GM21390 (cell line): ENCODE results near the gene CSRNP2.
A peak's percentile ranks its signal among the peaks of the same experiment; 100 is the strongest.
"Not testable (repeated sequence)": the region's sequence is repeated elsewhere in the genome, so short reads cannot be mapped to it uniquely, and the experiment has no call there.

Source experiments
- ATAC-seq: cut with Tn5 transposase; IDR thresholded peaks from one replicate; pipeline ENCODE4 v1.9.1; 2021; ENCODE audit not compliant: unreplicated experiment

The CSRNP2 gene

GRCh38 chr12:51078866-51079265 is 4.5 kb downstream of the CSRNP2 start:
- not testable (repeated sequence) for ATAC-seq

DNA sequence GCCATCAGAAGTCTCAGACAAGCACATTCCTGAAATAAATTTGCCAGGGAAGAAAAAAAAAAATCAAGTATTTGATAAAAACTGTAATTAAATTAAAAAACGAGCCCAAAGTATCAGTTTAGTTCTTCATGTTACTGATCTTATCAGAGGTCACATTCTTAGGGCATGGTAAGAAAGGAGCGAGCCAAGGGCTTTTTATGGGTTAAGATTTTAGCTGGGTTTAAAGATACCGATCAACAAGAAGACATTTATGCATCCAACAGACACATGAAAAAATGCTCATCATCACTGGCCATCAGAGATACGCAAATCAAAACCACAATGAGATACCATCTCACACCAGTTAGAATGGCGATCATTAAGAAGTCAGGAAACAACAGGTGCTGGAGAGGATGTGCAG is 5.0 kb downstream of the CSRNP2 start:
- not testable (repeated sequence) for ATAC-seq

DNA sequence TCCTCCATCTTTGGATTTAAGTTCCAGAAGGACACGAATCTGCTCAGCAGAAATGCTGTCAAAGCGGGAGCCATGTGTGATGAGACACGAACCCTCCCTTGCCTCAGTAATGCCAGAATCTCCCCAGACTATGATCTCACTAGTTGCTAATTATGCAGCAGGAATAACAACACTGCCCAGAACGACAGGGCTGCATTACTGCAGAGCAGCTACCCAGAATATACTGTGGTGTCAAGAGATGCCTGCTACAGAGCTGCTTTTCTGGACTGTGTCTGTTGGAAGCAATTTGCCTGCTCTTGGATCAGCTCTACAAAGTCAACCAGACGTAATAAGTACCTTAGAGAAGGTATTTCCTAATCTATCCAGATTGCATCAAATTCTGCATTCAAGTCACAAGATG is 5.5 kb downstream of the CSRNP2 start:
- ATAC-seq, result no peak

DNA sequence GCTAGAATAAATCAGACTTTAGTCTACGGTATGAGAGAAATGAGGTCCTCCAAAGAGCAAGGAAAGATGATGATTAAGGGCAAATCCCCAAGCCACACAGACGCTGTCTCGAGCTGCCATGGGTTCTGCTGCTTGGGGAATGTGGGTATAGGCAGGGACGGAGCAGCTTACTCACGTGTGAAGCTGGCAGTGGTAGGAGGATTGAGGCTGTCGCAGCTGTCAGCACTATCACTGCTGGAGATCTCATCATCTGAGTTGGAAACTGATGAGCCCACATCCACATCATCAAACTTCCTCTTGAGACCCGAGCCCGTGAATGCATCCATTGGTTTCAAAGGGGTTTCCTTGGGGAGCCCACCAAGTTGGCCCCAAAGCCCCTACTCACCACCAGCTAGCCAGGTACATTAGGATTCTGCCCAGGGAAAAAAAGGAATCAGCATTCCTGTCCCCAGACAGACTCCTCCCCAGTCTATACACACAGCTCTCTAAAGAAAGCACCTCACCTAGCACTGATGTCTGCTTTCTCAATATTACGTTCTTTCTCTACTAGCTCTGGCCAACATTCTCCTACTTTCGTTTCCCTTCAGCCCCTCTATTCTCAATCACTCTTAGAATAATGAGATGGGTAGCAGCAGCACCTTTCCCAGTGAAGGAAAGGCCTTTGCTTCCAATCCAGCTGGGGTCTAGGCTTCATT is 7.0 kb downstream of the CSRNP2 start:
- no peak for ATAC-seq

DNA sequence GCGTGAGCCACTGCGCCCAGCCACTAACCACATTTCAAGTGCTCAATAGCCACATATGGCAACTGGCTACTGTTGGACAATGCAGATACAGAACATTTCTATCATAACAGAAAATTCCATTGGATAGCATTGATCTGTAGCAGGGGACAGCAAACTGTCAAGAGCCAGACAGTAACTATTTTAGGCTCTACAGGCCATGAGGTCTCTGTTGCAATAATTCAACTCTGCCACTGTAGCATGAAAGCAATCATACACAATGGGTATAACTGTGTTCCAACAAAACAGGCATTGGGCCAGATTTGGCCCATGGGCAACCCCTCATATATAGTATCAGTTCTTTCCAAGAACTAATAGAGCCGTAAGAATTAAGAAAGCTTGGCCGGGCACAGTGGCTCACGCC is 8.0 kb downstream of the CSRNP2 start:
- ATAC-seq, result no peak

DNA sequence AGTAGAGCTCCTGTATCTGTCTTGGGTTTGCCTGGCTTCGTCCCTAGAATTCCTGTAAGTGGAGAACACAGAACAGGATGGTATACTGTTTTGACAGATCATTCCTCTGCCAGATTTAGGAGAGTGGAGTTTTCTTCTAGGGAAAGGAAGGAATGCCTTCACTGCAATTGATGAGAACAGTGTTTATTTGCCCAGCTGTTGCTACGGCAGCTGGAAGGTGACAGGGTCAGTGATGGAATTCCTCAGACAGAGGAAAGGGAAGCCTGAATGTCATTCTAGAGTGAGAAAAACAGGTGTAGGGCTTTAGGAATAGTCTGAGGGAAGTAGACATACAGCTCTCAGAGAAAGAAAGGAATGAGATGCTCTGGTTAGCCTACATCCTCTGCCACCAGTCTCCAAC is 11.7 kb downstream of the CSRNP2 start:
- no peak for ATAC-seq

DNA sequence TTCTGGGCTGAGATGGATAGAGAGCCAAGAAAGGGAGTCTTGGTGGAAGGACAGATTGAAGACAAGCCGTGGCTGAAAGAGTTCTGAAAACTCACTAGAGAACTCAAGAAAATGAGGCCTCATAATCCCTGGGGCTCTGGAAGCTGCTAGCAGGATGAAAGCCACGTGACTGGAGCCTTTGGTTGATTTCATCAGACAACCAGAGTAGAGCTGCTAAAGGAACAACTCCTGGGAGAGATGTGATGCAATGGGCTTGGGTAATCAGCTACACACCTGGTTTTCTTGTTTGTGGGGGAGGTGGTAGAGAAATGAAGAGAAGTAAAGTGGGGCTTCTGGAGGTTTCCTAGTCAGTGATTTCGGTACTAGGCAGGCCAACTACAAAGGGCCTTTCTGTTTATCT is 13.4 kb downstream of the CSRNP2 start:
- no peak for ATAC-seq

GRCh38 chr12:51067771-51068170 is 15.6 kb downstream of the CSRNP2 start:
- ATAC-seq, result no peak

GRCh38 chr12:51067229-51067628 is 16.2 kb downstream of the CSRNP2 start:
- no peak for ATAC-seq

GRCh38 chr12:51065530-51065929 is 17.9 kb downstream of the CSRNP2 start:
- ATAC-seq, result no peak

DNA sequence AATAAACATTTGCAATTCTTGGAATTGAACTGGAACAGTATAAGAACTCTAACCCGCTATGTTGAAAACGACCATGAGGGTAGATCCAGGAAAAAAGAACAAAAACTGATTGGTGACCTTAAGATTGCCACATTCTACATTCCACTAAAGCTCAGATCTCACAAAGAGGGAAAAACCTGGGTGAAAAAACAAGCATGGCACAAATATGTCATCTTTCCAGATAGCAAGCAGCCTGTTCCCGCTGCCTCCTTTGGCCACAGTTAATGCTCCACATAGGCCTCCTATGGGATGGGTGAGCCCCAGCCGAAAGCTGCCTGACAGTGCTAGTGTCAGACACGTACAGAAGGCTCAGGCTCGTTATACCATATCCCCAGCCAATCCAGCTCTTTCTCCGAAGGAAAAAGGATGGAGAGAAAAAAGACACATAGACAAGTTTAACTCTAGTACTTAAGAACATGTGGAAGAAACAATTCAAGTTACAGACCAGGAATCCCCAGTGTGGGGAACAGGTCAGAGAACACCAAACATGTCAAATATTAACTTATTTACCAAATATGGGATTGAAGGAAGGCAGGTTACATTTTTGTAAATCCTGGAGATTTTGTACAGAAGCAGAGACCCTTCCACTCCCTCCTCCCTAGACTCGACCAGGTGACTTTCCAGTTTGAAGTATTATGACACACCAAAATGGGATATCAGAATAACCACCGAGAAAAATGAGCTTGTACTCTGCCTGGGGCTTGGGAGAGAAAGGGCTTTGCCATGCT is 20.6 kb downstream of the CSRNP2 start:
- ATAC-seq, result no peak

DNA sequence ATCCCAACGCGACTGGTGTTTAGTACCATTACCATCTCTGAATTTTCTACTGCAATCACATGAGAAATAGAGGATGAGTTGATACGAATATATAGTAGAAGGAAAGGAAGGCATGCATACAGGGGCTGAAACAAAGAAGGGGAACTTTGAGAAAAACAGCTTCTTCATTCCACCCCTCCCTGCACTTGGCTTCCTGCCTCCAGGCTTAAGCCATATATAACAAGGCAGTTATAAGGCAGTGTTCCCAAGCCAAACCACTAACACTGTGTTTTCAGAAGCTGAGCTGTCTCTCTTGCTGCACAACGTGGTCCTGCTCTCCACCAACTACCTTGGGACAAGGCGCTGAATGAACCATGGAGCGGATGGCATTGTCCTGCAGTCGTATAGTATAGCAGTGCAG is 24.3 kb downstream of the CSRNP2 start:
- ATAC-seq, result no peak

DNA sequence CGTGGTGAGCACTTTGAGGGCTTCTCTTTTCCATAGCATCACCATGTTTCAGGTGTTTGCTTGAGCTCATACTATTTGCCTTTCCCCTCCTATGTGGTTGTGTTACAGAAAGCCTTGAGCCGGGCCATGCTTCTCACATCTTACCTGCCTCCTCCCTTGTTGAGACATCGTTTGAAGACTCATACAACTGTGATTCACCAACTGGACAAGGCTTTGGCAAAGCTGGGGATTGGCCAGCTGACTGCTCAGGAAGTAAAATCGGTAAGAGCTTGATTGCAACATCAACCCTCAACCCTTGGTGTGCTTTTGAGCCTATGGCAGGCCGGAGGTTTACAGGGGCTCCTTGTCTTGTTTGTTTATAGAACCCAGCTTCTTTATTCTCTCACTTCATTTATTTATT is 27.2 kb downstream of the CSRNP2 start:
- ATAC-seq, result no peak

GRCh38 chr12:51055060-51055459 is 28.3 kb downstream of the CSRNP2 start:
- no peak for ATAC-seq

DNA sequence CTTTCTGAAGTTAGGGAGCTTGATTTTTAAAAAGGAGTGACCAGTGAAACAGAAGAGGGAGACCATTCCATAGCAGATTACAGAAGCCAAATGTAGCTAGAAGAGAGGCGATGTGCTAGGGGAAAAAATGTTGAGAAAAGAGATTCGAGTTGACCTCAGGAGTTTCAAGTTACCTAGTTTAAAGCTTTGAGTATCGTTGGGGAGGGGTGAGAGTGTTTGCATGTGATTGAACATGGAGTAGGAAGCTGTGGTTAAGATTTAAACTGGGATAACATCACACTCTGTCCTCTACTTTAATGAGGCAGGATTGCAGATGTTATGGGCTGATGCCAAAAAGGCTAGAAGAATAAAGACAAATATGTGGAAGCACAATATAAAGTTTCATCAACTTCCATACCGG is 31.6 kb downstream of the CSRNP2 start:
- no peak for ATAC-seq

DNA sequence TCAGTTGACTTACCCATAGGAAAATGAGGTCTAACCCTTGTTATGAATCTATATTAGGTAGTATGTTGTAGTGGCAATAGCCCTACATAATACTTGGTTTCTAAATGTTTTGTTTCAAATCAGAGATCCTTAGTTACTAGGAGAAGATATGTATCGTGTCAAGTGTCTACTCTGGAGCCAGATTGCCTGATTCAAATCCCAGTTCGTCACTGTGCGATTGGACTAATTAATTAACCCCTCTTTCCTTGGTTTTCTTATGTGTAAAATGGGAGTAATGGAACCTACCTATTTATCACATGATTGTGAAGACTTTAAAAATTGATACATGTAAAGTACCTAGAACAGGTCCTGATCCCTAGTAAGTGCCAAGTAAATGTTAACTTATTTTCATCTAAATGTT is 33.9 kb downstream of the CSRNP2 start:
- ATAC-seq, result no peak

GRCh38 chr12:51048661-51049251 is 34.6 kb downstream of the CSRNP2 start:
- ATAC-seq, result no peak

DNA sequence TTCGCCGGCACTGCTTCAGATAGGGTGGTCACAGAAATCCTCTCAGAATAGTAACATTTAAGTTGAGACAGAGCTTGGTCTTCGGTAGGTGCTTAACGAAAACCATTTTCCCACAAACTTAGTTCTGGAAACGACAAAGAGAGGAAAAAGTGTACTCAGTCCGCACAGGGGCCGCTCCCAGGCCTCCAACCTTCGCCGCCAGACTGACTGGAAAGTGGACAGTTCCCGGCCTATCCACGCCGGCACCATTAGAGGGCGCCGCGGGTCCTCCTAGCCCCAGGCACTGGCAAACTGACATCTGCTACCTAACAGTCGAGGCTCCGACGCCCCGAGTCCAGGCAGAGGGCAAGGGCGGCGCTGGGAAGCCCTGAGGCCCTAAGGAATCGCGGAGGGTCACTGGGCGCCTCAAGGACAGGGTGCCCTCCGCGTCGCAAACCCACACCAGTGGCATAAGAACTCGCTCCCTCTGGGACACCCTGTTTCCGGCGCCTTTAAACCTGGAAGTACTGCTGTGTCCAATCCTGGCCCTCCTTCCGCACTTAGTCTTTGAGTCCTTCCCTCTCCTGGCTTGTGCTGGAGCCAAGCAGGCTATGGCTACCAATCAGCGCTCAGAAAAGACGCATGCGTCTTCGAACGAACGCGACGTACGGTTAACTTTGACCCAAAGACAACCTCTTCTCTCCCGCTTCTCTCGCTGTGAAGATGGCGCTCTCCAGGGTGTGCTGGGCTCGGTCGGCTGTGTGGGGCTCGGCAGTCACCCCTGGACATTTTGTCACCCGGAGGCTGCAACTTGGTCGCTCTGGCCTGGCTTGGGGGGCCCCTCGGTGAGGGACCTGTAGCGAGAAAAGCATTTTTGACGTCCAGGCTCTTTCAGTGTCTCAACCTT is 35.5 kb downstream of the CSRNP2 start, which contains the start of gene LETMD1:
Gene LETMD1 (plus strand): TSS at position 673 of the 886 bp plus-strand sequence. CDS start 30 bp downstream, at position 703.
- peak; percentile 95 for ATAC-seq

DNA sequence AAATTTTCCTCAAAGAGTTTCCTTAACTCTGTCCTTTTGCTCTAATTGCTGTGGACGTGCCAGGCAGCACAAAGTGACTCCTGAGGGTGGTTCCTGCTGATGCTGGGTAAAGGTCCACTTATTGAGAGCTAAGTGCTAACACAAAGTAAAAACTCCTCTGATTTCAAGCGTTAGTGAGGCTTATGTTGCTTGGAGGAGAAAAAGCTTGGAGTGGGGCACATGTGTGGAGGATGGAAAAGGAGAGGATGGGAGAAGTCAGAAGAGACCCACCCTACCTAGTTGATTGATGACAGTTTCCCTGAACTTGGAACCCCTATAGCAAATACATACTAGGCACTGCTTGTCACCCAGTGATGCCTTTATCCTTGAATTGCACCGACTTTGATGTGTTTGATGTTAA is 47.1 kb downstream of the CSRNP2 start:
- ATAC-seq, result no peak

- ATAC-seq, result no peak
Measured at GRCh38 chr12:51033457-51034089, 49.8 kb downstream of the CSRNP2 start.

DNA sequence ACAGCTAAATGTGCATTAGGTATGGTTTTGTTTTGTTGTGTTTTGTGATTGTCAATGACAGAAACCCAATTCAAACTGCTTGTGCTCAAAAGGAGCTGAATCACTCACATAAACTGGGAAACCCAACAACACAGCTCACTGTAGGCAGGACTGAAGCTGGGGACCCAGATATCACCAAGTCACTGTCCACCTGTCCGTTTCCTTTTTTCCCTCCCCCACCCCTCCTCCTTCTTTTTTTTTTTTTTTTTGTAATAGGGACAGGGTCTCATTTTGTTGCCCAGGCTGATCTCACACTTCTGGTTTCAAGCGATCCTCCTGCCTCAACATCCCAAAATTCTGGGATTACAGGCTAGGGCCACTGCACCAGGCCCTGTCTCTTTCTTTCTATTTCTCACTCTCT is 50.3 kb downstream of the CSRNP2 start:
- ATAC-seq, result no peak
